ENCODE measurements around the gene TXNDC8.
"Not testable (repeated sequence)": the region's sequence is repeated elsewhere in the genome, so short reads cannot be mapped to it uniquely, and the experiment has no call there.

Gene TXNDC8

GRCh38 chr9:110320651-110321445 is 16.8 kb downstream of the TXNDC8 start:
- H3K27ac Mint-ChIP-seq = no peak overlapping the region
- H3K36me3 Mint-ChIP-seq (ENCODE audit: low read depth) = no peaks in the 10 kb centered on the region
- H3K27me3 Mint-ChIP-seq (ENCODE audit: low read depth, poor library complexity) = peaks cover 3% of the 10 kb centered on the region
- H3K9me3 Mint-ChIP-seq = no peaks in the 10 kb centered on the region
- H3K4me1 Mint-ChIP-seq = peaks cover 8% of the 10 kb centered on the region
- no peak for TF ChIP-seq CTCF (IDR thresholded peaks at IDR 0.05)
- H3K4me3 Mint-ChIP-seq = no peak overlapping the region
- no peak for DNase-seq

GRCh38 chr9:110319781-110320492 is 17.7 kb downstream of the TXNDC8 start:
- Mint-ChIP-seq H3K36me3 (ENCODE audit: low read depth) (no peaks in the 10 kb centered on the region), H3K4me3 (no peak overlapping the region), H3K9me3 (no peaks in the 10 kb centered on the region), H3K4me1 (peaks cover 8% of the 10 kb centered on the region), H3K27me3 (ENCODE audit: low read depth, poor library complexity) (peaks cover 3% of the 10 kb centered on the region), H3K27ac (no peak overlapping the region)
- no peak for TF ChIP-seq CTCF (IDR thresholded peaks at IDR 0.05)
- DNase-seq = no peak

- H3K36me3 Mint-ChIP-seq (ENCODE audit: low read depth) = no peaks in the 10 kb centered on the region
- no peak overlapping the region for H3K4me3 Mint-ChIP-seq
- H3K27me3 Mint-ChIP-seq (ENCODE audit: low read depth, poor library complexity) = peaks cover 3% of the 10 kb centered on the region
- no peak for TF ChIP-seq CTCF (IDR thresholded peaks at IDR 0.05)
- DNase-seq = no peak
- H3K9me3 Mint-ChIP-seq = peaks cover 11% of the 10 kb centered on the region
- no peak overlapping the region for H3K27ac Mint-ChIP-seq
- peaks cover 8% of the 10 kb centered on the region for H3K4me1 Mint-ChIP-seq
These were observed 19.8 kb downstream of the TXNDC8 start for GRCh38 chr9:110317911-110318310.

- Mint-ChIP-seq H3K4me3 (no peak overlapping the region), H3K9me3 (peaks cover 18% of the 10 kb centered on the region), H3K36me3 (ENCODE audit: low read depth) (no peaks in the 10 kb centered on the region), H3K27me3 (ENCODE audit: low read depth, poor library complexity) (peaks cover 3% of the 10 kb centered on the region), H3K4me1 (peaks cover 8% of the 10 kb centered on the region), H3K27ac (no peak overlapping the region)
- no peak for DNase-seq
- TF ChIP-seq CTCF (IDR thresholded peaks at IDR 0.05) = no peak
These were observed 21.2 kb downstream of the TXNDC8 start for GRCh38 chr9:110316261-110317075.

GRCh38 chr9:110311978-110312377 is 25.7 kb downstream of the TXNDC8 start:
- not testable (repeated sequence) for H3K4me1 Mint-ChIP-seq; DNase-seq; H3K4me3 Mint-ChIP-seq; H3K36me3 Mint-ChIP-seq (ENCODE audit: low read depth); H3K27me3 Mint-ChIP-seq (ENCODE audit: low read depth, poor library complexity); H3K27ac Mint-ChIP-seq
- H3K9me3 Mint-ChIP-seq = peaks cover 22% of the 10 kb centered on the region

GRCh38 chr9:110309681-110310080 is 28.0 kb downstream of the TXNDC8 start:
- no peak overlapping the region for H3K4me3 Mint-ChIP-seq
- DNase-seq = no peak
- no peak overlapping the region for H3K27ac Mint-ChIP-seq
- H3K36me3 Mint-ChIP-seq (ENCODE audit: low read depth) = no peaks in the 10 kb centered on the region
- H3K27me3 Mint-ChIP-seq (ENCODE audit: low read depth, poor library complexity) = peaks cover 6% of the 10 kb centered on the region
- TF ChIP-seq CTCF (IDR thresholded peaks at IDR 0.05) = no peak
- peaks cover 30% of the 10 kb centered on the region for H3K9me3 Mint-ChIP-seq
- H3K4me1 Mint-ChIP-seq = no peaks in the 10 kb centered on the region

Measured in nephron progenitor cell (in vitro differentiated cells).